DMS79 (cell line): ENCODE results near the gene SCFD2.
"Not testable (repeated sequence)": the region's sequence is repeated elsewhere in the genome, so short reads cannot be mapped to it uniquely, and the experiment has no call there.

Experiments used
- DNase-seq: peaks from one replicate; lab custom pipeline; 2025; lab: John Stamatoyannopoulos, UW

The SCFD2 gene

DNA sequence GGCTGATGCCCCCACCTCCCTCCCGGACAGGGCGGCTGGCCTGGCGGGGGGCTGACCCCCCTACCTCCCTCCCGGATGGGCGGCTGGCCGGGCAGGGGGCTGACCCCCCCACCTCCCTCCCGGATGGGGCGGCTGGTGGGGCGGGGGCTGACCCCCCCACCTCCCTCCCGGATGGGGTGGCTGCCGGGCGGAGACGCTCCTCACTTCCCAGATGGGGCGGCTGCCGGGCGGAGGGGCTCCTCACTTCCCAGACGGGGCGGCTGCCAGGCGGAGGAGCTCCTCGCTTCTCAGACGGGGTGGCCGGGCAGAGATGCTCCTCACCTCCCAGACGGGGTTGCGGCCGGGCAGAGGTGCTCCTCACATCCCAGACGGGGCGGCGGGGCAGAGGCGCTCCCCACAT is 127.5 kb downstream of the SCFD2 start:
- not testable (repeated sequence) for DNase-seq

GRCh38 chr4:53237811-53238210 is 128.1 kb downstream of the SCFD2 start:
- not testable (repeated sequence) for DNase-seq

DNA sequence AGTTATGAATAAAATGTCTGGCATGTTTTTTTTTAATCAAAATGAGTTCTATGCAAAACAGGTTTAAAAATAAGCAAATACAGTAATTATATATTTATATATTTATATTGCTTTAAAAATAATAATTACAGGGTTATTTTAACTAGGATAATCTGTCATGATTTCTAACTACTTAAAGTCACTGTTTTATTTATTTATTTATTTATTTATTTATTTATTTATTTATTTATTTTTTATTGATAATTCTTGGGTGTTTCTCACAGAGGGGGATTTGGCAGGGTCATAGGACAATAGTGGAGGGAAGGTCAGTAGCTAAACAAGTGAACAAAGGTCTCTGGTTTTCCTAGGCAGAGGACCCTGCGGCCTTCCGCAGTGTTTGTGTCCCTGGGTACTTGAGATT is 129.2 kb downstream of the SCFD2 start:
- DNase-seq, result not testable (repeated sequence)

- DNase-seq, result no peak
Observed at GRCh38 chr4:53235547-53235946, 130.3 kb downstream of the SCFD2 start.

DNA sequence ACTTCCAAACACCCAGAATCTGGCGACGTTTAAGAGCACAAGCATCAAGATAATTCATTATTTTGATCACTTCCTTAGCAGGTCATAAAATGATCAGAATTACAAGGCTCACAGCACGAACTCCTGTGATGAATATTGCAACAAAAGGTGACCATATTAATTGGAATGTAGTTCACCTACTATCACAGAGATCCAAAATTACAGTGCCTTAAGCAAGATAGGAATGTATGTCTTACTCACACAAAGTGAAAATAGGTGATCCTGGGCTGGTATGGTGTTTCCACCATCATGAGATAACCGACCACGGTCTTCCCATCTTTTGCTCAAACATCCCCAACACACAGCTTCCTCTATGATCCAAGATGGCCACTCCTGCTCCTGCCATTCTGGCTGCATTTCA is 131.2 kb downstream of the SCFD2 start:
- DNase-seq, result no peak

DNA sequence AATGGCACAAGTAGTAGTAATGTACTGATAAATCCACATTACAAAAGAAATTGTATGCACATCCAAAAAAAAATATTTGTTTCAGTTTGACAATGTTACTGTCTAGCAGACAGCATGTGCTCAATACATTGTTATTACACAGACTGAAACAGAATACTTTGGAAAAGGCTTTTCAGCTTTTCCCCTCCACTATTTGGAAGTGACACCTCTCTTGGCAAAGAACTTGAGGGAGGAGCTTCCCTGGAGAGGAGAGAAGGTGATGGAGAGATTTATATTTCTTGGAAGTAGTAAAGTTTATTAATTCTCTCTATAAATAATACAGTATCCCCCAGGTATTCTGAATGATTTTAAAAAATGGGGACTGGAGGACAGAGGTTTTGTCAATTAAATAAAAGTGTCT is 131.8 kb downstream of the SCFD2 start:
- DNase-seq, result no peak

DNA sequence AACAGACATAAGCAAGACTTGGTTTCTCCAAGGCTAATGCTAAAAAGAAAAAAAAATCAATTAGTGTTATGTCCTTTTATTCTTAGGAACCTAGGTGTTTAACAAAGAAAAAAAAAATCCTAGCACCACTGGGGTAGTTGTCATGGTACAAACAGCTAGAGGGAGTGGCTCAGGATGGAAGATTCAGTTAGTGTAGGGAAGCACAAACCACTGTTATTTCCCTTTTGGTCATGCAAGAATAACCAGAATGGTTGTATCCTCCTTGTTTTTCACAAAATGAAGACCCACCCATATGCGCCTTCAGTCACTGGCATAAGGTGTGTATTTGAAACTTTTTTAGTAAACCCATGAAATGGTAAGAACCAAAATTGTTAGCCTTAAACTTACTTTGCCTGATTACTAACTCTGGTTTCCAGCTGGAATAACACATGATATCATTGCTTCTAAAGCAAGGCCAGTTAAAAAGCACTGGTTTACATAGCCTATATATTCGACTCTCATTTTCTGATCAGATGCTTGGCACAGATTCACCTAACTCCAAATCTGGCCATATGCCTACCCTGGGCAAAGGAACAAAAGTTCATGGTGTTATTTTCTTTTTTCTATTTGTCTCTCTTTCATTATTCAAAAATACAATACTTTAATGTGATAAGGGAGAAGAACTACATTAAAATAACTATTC is 132.6 kb downstream of the SCFD2 start:
- DNase-seq, result no peak

- no peak for DNase-seq
Observed at GRCh38 chr4:53232371-53232770, 133.5 kb downstream of the SCFD2 start.

- no peak for DNase-seq
Observed at GRCh38 chr4:53228036-53228435, 137.8 kb downstream of the SCFD2 start.

DNA sequence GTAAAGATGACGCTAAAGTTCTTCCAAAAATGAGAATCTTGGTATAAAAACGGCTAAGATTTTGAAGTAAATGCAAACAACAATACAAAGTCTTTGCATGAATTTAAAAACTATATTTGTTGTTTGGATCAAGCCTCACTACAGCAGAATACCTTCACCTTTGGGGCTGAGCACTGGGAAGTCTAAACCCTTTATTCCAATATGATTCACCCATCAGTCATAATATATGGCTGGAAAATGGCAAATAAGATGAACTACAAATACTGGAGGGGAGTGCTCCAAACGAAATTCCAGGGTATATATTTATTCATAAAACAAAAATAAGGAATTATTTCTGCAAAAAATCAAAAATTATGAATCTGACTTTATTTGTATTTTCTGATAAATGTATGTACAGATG is 138.4 kb downstream of the SCFD2 start:
- no peak for DNase-seq

DNA sequence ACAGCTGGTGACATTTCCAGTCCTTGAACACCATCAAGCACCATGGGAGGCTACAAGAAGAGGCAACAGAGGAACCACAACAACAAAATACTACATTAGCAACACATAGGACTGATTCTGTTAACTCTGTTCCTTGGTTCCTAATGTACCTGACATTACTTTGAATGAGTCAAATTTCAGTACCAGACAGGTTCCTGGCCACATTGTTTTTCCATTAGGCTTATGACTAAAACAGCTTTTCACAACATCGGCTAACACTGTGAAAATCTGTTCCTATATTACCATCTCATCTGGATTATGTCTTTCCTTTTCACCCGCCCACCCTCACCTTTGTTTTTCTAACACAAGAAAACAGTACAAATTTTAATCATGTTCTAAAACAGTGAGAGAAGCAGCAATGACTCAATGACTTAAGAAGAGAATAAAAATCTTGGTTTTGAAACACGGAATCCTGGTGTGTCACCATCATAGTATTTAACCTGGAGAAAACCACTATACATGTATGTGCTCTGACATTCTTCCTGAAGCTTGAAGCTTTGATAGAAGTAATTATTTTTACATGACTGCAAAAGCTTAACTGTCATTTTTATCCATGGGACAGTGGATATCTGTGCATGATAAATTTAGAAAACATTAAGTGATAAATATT is 143.9 kb downstream of the SCFD2 start:
- no peak for DNase-seq

- DNase-seq, result not testable (repeated sequence)
Observed at GRCh38 chr4:53219148-53219547, 146.7 kb downstream of the SCFD2 start.

GRCh38 chr4:53208753-53209152 is 157.1 kb downstream of the SCFD2 start:
- no peak for DNase-seq

GRCh38 chr4:53205970-53206369 is 159.9 kb downstream of the SCFD2 start:
- DNase-seq, result no peak

- DNase-seq, result no peak
Observed at GRCh38 chr4:53199356-53199755, 166.5 kb downstream of the SCFD2 start.

- DNase-seq, result no peak
Observed at GRCh38 chr4:53197772-53198142, 168.1 kb downstream of the SCFD2 start.

GRCh38 chr4:53196882-53197771 is 168.7 kb downstream of the SCFD2 start:
- DNase-seq, result peak; percentile 10

- no peak for DNase-seq
Observed at GRCh38 chr4:53195815-53196661, 169.8 kb downstream of the SCFD2 start.

DNA sequence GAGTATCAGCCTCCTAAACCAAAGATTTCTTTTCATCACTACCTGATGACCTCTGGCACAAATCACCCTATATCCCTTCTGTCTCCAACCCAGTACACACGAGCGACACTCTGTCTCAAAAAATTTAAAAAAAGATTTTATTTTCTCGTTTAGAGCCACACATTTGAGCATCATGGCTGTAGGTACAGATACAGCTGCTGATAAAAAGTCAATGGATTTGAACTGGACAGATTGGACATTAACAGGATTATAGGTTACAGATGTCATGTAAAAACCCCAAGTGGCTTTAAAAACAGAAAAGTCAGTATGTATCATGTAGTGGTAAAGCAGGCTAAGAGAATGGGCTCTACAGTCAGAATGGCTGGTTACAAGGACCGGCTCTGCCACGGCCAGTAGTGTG is 171.1 kb downstream of the SCFD2 start:
- DNase-seq, result no peak

DNA sequence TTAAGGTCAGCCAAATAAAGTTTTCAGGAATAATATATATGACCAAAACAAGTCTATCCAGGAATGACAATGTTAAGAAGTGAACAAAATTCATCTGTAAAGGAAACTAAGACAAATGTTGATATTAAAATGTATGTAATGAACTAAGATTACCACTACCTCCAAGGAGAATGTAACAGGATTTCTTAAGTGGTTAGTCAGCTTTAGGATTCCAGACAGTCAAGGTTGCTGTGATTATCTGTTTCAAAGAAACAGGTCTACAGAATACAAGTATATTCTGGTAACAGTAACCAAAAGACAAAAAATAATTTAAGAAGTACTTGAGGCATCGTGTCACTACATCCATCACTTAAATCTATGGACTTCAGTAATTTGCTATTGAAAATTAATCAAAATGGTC is 172.8 kb downstream of the SCFD2 start:
- DNase-seq, result no peak

- DNase-seq, result no peak
Observed at GRCh38 chr4:53192496-53192895, 173.4 kb downstream of the SCFD2 start.

DNA sequence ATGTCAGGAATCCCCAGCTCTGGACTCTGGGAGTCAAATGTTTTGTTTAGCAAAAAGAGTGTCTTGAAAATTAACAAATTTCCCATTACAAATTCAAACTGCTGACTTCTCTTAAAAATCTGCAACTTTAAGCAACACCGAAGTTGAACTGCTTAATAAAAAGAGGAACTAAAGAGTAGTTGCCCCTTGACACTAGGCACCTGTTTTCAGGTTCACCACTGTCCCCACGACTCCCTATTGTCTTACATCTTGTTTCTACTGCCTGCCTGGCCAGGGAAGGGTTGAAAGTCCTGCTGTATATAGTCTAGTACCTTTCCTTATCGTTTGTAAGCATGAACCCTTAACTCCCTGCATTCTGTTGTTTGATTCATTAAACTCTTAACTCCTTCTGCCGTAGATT is 173.9 kb downstream of the SCFD2 start:
- DNase-seq, result no peak
